GM12878 (cell line): ENCODE data around the gene LCAT. TPM values are rescaled to one million over a fixed set of nuclear protein-coding genes. Genes with fewer than 3 reads are reported as not detected.
A peak's percentile ranks its signal among the peaks of the same experiment; 100 is the strongest.

Experiments used
- ATAC-seq: fragments of 200-7000 bp; cut with Tn5 transposase; 3 replicates; pipeline ENCODE4 v1.9.1; 2020; ENCODE audit warnings: mild to moderate bottlenecking, moderate library complexity
- BruUV-seq: library from RNA; stranded (reverse); fragments of 400-500 nt; replicated peaks from 2 replicates; lab custom pipeline; 2021; lab: Mats Ljungman, UMichigan
- CTCF ChIA-PET: fragments of 300-600 bp; sonication (Branson Sonifier 250); formaldehyde crosslinking; extraction: SDS; loops from one replicate; lab custom pipeline; 2021; ENCODE audit warnings: inconsistent platforms; lab: Yijun Ruan, JAX
- POLR2A ChIA-PET: fragments of 350-600 bp; formaldehyde crosslinking; extraction: SDS; loops from one replicate; lab custom pipeline; 2021; ENCODE audit warnings: inconsistent platforms; lab: Charles Lee
- RAD21 ChIA-PET: fragments of 300-600 bp; sonication (Branson Sonifier 250); formaldehyde crosslinking; loops from one replicate; lab custom pipeline; 2023; ENCODE audit warnings: antibody characterized with exemption; ENCODE audit not compliant: unreplicated experiment; lab: Charles Lee
- SMC1A ChIA-PET: fragments of 300-600 bp; sonication (Branson Sonifier 250); formaldehyde crosslinking; loops from one replicate; lab custom pipeline; 2023; ENCODE audit not compliant: unreplicated experiment, uncharacterized antibody; lab: Charles Lee
- DNase-seq: peaks from one replicate; pipeline ENCODE4 v3.0.0-alpha.2; 2011; ENCODE audit warnings: low read depth, low spot score
- FAIRE-seq: peaks from 3 replicates; lab custom pipeline; 2011; peaks lifted over from hg19 to GRCh38; lab: Jason Lieb, UNC
- H2AFZ ChIP-seq: 2 replicates; pipeline ENCODE4 v1.6.0; 2011; ENCODE audit warnings: low read depth, low read length, control low read depth; ENCODE audit not compliant: control insufficient read depth
- H3K27ac ChIP-seq: 2 replicates; pipeline ENCODE4 v1.5.1; 2011; ENCODE audit warnings: control low read depth; ENCODE audit not compliant: control insufficient read depth, insufficient read depth
- H3K27me3 ChIP-seq, 2 experiments: replicated peaks in 1 of 2; 2 replicates each; pipeline versions ENCODE4 v1.6.0 to v1.6.1; 2011; ENCODE audit warnings: low read length in 1 of 2; ENCODE audit not compliant: control insufficient read depth in 2 of 2, insufficient read depth in 2 of 2
- H3K36me3 ChIP-seq, 2 experiments: 2 replicates each; pipeline ENCODE4 v1.5.1; 2011; ENCODE audit warnings: low read length in 1 of 2; ENCODE audit not compliant: control insufficient read depth in 2 of 2, insufficient read depth in 2 of 2
- H3K4me1 ChIP-seq: 2 replicates; pipeline ENCODE4 v1.6.1; 2011; ENCODE audit warnings: mild to moderate bottlenecking, low read length, moderate library complexity, mixed read lengths; ENCODE audit not compliant: control insufficient read depth, insufficient read depth
- H3K4me2 ChIP-seq: 2 replicates; pipeline ENCODE4 v1.6.0; 2011; ENCODE audit warnings: control low read depth; ENCODE audit not compliant: control insufficient read depth, insufficient read depth
- H3K4me3 ChIP-seq: fragments of 200-600 bp; sonication (generic); 2 replicates; pipeline ENCODE4 v1.5.1; 2016
- H3K79me2 ChIP-seq: 2 replicates; pipeline ENCODE4 v1.6.0; 2011; ENCODE audit warnings: low read length; ENCODE audit not compliant: control insufficient read depth, insufficient read depth
- H3K9ac ChIP-seq: 2 replicates; pipeline ENCODE4 v1.8.0; 2011; ENCODE audit warnings: low read length, control low read depth, mixed read lengths; ENCODE audit not compliant: control insufficient read depth, insufficient read depth
- H3K9me3 ChIP-seq: replicated peaks from 3 replicates; pipeline ENCODE4 v1.5.1; 2011; ENCODE audit warnings: mild to moderate bottlenecking, low read length; ENCODE audit not compliant: control insufficient read depth, insufficient read depth
- H4K20me1 ChIP-seq: 2 replicates; pipeline ENCODE4 v1.6.0; 2011; ENCODE audit not compliant: control insufficient read depth, insufficient read depth
- BRCA1 ChIP-seq: IDR thresholded peaks from 2 replicates; pipeline ENCODE4 v1.6.1; 2011; ENCODE audit warnings: low read depth, low read length, improper control_type of control experiment
- HDGF ChIP-seq: fragments of 450-650 bp; IDR thresholded peaks from 2 replicates; pipeline ENCODE4 v1.6.1; 2016; ENCODE audit warnings: antibody characterized with exemption
- IKZF2 ChIP-seq, 2 experiments: fragments of 450-650 bp; IDR thresholded peaks; 2 replicates each; pipeline ENCODE4 v1.6.1; 2017; ENCODE audit warnings: mild to moderate bottlenecking in 2 of 2, moderate library complexity in 2 of 2
- MEF2B ChIP-seq: fragments of 450-650 bp; IDR thresholded peaks from 2 replicates; pipeline ENCODE4 v1.6.1; 2018; ENCODE audit warnings: mild to moderate bottlenecking, moderate library complexity; ENCODE audit not compliant: partially characterized antibody, poor library complexity, severe bottlenecking
- SMC3 ChIP-seq: IDR thresholded peaks from 2 replicates; pipeline ENCODE4 v1.6.1; 2011; ENCODE audit warnings: low read length, improper control_type of control experiment, borderline replicate concordance
- WGBS: methylation state at CpG from one replicate; pipeline ENCODE4 v1.1.6; 2016; ENCODE audit warnings: low lambda C conversion rate; ENCODE audit not compliant: insufficient replicate concordance, insufficient coverage; ENCODE audit errors: missing lambda C conversion rate; 5-methylcytosine and 5-hydroxymethylcytosine counted together
- in situ Hi-C: fragments of 300-500 bp; cut with MboI; formaldehyde crosslinking; loops from 9 replicates; pipeline ENCODE4 v1.14.3; 2018; ENCODE audit warnings: mixed read lengths
- intact Hi-C: fragments of 100-400 bp; cut with micrococcal nuclease; formaldehyde crosslinking; loops from one replicate; pipeline ENCODE4 v1.14.2; 2022; ENCODE audit not compliant: unreplicated experiment
- polyA plus RNA-seq, 11 experiments: library from polyadenylated mRNA; depleted of rRNA in 4 of 11; unstranded in 6 of 11; stranded (reverse) in 5 of 11; fragments of >200 nt; fragmentation: Nextera tagmentation in 4 of 11; fragmentation: Illumina TruSeq in 1 of 11; extraction: Ambion mirVana in 4 of 11; extraction: Trizol in 1 of 11; gene quantifications; 1 replicate in 1 of 11; 2 replicates in 10 of 11; pipeline versions ENCODE4 v1.2.1 to v1.2.3, GENCODE V29; 2011 to 2016; ENCODE audit warnings: inconsistent platforms in 2 of 11, missing spikeins in 2 of 11, low read depth in 1 of 11
- total RNA-seq, 4 experiments: library from RNA; depleted of rRNA in 3 of 4; stranded (reverse); fragments of >200 nt in 3 of 4; fragmentation: Illumina TruSeq in 1 of 4; extraction: Trizol in 1 of 4; gene quantifications; 2 replicates each; pipeline versions ENCODE4 v1.2.1 to v1.2.3, GENCODE V29; 2013 to 2021
- TF ChIP-seq, protein P1 (sequence below): IDR thresholded peaks from 2 replicates; pipeline ENCODE4 v1.6.1; 2012; ENCODE audit warnings: low read depth, low read length, improper control_type of control experiment

Gene LCAT
- total and polyA plus RNA-seq, 10 of the 15 experiments (the other 5 are each of a cell fraction or from before 2014, with no cell fraction given), result 0.61 to 11.7 (median 3.3) TPM

DNA sequence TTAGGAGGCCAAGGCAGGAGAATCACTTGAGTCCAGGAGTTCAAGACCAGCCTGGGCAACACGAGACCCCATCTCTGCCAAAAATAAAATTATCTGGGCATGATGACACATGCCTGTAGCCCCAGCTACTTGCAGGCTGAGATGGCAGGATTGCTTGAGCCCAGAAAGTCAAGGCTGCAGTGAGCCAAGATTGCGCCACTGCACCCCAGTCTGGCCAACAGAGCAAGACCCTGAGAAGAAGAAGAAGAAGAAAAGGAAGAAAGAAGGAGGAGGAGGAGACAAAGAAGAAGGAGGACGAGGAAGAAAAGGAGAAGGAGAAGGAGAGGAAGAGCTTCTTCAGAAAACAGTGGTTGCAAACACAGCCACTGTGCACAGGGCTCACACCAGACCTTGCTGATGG lies 44.8 kb upstream of the LCAT start:
- FAIRE-seq, result no peak
- Histone ChIP-seq H3K9me3 (no peaks in the 10 kb centered on the region), H3K4me1 (peaks cover 44% of the 10 kb centered on the region), H3K4me3 (no peak overlapping the region), H3K9ac (no peak overlapping the region), H2AFZ (no peak overlapping the region)
- 81% methylated on average over 3 of the region's 3 CpGs for WGBS
- TF ChIP-seq HDGF (0 out of 2 replicates have a peak, but pooled peaks have one; percentile 19), BRCA1 (no peak)
- TF ChIP-seq, all 136 proteins: peak for 1
- CTCF ChIA-PET, result interaction anchor here (0.8 to 1.3 kb wide), 5 partner anchors 34 to 240 kb away, joined by 3 to 5 read pairs (median 4); partner anchors contain the start of genes DDX28 and DUS2
- Histone ChIP-seq H3K27me3 (no peaks in the 10 kb centered on the region), H3K4me2 (no peak overlapping the region), H3K27ac (no peak overlapping the region), H3K79me2 (no peaks in the 10 kb centered on the region), H3K36me3 (no peaks in the 10 kb centered on the region), H4K20me1 (no peaks in the 10 kb centered on the region)
- ATAC-seq (no peak), DNase-seq (no peak)
- SMC1A ChIA-PET, result interaction anchor here (1.1 kb wide), 1 partner anchor 48 kb away, joined by 3 read pairs; no protein-coding TSS in a partner anchor
- POLR2A ChIA-PET, result interaction anchor here (1.4 to 1.5 kb wide), 2 partner anchors 23 to 86 kb away, joined by 5 to 6 read pairs; no protein-coding TSS in a partner anchor
- no TSS peak for BruUV-seq
- intact Hi-C loops (no loop called here), in situ Hi-C loops (no loop called here)
- RAD21 ChIA-PET, result interaction anchor here (0.9 to 2.1 kb wide), 2 partner anchors 35 to 52 kb away, joined by 3 to 6 read pairs; partner anchors contain the start of genes DDX28 and DUS2

DNA sequence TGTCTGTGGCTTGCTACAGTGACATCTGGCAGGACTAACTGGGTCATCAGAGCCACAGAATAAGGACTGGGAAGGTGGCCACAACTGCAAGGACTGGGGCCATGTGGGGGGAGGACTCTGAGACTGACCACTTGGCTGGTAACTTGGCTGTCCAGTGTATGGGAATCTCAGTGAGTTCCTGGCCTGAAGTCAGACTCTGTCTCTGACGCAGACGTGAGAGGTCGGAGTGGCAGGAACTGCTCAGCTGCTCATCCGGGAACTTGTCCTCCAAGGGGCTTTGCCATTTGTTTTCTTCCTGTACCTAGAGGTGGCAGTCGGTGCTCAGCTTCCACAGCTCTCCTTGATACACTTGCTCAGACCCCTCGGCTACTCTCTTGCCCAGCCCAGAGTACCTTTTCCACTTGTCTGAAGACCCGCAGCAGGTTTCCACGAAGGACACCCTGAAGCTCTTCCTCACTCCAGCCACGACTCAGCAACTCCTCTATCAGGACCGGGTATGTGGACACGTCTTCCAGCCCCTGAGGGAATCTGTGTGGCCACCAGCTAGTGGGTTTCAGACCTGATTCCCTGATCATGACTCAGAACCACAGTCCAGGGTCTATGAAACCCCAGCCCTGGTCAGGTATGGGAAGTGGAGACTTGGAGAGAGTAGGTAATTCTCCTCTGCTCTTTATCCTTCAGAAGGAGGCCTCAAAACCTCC lies 43.7 kb upstream of the LCAT start:
- ChIA-PET CTCF (interaction anchor here (1.1 kb wide), 1 partner anchor 38 kb away, joined by 3 read pairs; no protein-coding TSS in a partner anchor), SMC1A (interaction anchor here (0.6 to 1.9 kb wide), 5 partner anchors 12 to 575 kb away, joined by 3 to 7 read pairs (median 4); no protein-coding TSS in a partner anchor), POLR2A (interaction anchor here (0.6 to 2.0 kb wide), 4 partner anchors 18 to 98 kb away, joined by 4 to 7 read pairs (median 6); partner anchors contain the start of genes NFATC3 and PSMB10), RAD21 (interaction anchor here (1.5 to 2.1 kb wide), 2 partner anchors 52 to 53 kb away, joined by 3 to 6 read pairs; no protein-coding TSS in a partner anchor)
- no TSS peak for BruUV-seq
- peaks cover 39% of the 10 kb centered on the region for H3K4me1 ChIP-seq
- intact Hi-C loops, result no loop called here
- no peak overlapping the region for H3K9ac ChIP-seq
- no peak overlapping the region for H3K4me2 ChIP-seq
- TF ChIP-seq MEF2B (no peak), IKZF2 (IDR thresholded peaks at IDR 0.05) (no peak), SMC3 (no peak)
- TF ChIP-seq, protein P1, sequence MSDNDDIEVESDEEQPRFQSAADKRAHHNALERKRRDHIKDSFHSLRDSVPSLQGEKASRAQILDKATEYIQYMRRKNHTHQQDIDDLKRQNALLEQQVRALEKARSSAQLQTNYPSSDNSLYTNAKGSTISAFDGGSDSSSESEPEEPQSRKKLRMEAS, result no peak
- no peak overlapping the region for H3K4me3 ChIP-seq
- H4K20me1 ChIP-seq, result no peaks in the 10 kb centered on the region
- ATAC-seq, result no peak
- DNase-seq, result no peak
- no peak for FAIRE-seq
- no peaks in the 10 kb centered on the region for H3K9me3 ChIP-seq
- no peaks in the 10 kb centered on the region for H3K36me3 ChIP-seq
- in situ Hi-C loops, result no loop called here
- no peaks in the 10 kb centered on the region for H3K27me3 ChIP-seq
- no peak overlapping the region for H3K27ac ChIP-seq
- no peak overlapping the region for H2AFZ ChIP-seq
- 87% methylated on average over 11 of the region's 11 CpGs for WGBS
- H3K79me2 ChIP-seq, result no peaks in the 10 kb centered on the region
